Measurements from ENCODE around the gene NHLRC2. TPM values are rescaled to one million over a fixed set of nuclear protein-coding genes. Genes with fewer than 3 reads are reported as not detected.

The NHLRC2 gene
- total RNA-seq, 1 donor from 2014 or later = 23.5 TPM

DNA sequence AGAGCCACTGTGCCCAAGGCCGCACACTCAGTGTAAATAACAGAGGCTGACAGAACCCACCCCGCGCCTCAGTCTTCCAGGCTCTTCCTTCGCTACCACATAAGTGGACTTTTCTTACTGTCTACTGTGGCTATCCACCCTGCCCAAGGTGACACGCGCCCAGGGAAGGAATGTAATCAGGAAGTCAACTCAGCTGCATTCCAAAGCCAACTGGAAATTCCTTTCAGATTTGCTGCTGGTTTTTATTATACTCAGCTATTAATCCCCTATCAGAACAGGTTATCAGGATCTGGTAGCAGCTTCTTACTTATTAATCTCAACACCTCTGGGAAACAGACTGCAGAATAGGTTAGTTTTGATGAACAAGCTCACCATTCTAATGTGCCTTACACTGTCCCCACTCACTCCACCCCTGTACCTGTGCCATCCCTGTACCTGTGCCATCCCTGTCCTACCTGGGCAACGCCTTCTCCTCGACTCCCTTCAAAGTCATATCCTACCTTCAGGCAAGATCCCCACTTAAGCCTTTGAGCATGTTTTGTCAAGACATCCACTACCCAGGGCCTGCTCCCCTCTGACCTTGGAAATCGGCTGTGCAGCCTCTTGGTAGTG lies 90.7 kb downstream of the NHLRC2 start:
- no peak overlapping the region for H3K27ac Mint-ChIP-seq (ENCODE audit: unreplicated experiment)
- no peaks in the 10 kb centered on the region for H3K9me3 Mint-ChIP-seq (ENCODE audit: unreplicated experiment)
- TF ChIP-seq, protein P1, sequence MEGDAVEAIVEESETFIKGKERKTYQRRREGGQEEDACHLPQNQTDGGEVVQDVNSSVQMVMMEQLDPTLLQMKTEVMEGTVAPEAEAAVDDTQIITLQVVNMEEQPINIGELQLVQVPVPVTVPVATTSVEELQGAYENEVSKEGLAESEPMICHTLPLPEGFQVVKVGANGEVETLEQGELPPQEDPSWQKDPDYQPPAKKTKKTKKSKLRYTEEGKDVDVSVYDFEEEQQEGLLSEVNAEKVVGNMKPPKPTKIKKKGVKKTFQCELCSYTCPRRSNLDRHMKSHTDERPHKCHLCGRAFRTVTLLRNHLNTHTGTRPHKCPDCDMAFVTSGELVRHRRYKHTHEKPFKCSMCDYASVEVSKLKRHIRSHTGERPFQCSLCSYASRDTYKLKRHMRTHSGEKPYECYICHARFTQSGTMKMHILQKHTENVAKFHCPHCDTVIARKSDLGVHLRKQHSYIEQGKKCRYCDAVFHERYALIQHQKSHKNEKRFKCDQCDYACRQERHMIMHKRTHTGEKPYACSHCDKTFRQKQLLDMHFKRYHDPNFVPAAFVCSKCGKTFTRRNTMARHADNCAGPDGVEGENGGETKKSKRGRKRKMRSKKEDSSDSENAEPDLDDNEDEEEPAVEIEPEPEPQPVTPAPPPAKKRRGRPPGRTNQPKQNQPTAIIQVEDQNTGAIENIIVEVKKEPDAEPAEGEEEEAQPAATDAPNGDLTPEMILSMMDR (IDR thresholded peaks at IDR 0.05; ENCODE audit: partially characterized antibody, unreplicated experiment) = no peak
- H3K4me3 Mint-ChIP-seq (ENCODE audit: unreplicated experiment) = no peak overlapping the region
- DNase-seq = no peak
- H3K27me3 Mint-ChIP-seq (ENCODE audit: unreplicated experiment) = peaks cover 2% of the 10 kb centered on the region
- H3K4me1 Mint-ChIP-seq (ENCODE audit: low read depth, unreplicated experiment) = peaks cover 9% of the 10 kb centered on the region
- H3K36me3 Mint-ChIP-seq (ENCODE audit: unreplicated experiment) = no peaks in the 10 kb centered on the region

DNA sequence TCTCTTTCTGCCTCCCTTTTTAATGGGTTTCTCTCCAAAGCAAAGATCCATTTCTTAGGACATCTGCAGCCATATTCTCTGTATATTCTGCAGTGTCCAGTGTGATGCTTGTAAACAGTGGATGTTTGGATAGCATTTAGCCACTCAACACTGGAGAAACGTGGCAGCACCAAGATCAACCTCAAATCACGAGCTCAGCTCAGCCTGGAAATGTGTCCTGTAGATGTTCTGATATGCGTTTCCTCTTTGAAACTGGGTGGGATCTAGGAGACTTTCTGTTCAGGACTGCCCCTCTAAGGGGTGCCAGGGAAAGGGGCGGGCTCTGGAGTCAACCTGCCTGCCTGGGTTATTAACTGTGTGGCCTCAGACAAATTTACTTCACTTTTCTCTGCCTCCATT lies 91.2 kb downstream of the NHLRC2 start:
- no peak for DNase-seq
- Mint-ChIP-seq H3K4me1 (ENCODE audit: low read depth, unreplicated experiment) (peaks cover 9% of the 10 kb centered on the region), H3K4me3 (ENCODE audit: unreplicated experiment) (no peak overlapping the region), H3K27me3 (ENCODE audit: unreplicated experiment) (peaks cover 2% of the 10 kb centered on the region), H3K9me3 (ENCODE audit: unreplicated experiment) (no peaks in the 10 kb centered on the region), H3K27ac (ENCODE audit: unreplicated experiment) (no peak overlapping the region), H3K36me3 (ENCODE audit: unreplicated experiment) (no peaks in the 10 kb centered on the region)
- TF ChIP-seq, protein P1 (IDR thresholded peaks at IDR 0.05; ENCODE audit: partially characterized antibody, unreplicated experiment) = no peak

DNA sequence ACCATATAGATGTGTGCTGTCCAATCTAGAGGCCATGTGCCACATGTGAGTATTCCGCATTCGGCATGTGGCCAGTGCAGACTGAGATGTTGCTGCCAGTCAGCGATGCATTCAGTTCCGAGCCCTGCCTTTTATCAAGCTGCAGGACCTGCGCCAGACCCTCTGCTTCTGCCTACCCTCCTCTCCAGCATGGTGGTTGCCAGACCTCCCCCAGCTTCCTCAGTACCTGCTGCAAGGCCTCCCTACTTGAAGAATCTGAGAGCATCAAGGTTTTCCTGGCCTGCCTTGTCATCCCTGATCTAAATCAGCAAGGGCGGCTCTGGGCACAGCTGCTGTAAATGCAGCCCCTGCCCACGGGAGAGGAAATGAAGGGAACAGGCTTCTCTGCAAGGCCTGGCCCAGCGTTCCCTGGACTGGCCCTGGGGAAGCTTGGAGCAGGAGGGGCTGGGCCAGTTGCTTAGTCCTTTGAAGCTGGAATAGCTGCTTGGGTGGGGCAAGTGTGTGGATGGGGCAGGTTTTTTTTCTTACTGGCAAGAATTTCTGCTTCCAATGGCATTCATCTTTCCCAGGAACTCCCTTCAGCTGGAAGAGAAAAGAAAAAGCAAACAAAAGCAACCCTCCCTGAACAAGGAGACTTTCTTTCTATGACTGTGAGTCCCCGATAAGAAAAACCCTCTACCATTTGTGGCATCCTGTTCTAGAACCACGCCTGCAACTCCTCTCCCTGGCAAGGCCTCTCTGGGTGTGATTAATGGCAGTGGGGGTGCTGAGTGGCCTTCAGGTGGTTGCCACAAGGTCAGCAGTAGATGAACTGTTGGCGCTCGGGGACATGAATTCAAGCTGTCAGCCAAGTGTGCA lies 93.0 kb downstream of the NHLRC2 start:
- peaks cover 2% of the 10 kb centered on the region for H3K27me3 Mint-ChIP-seq (ENCODE audit: unreplicated experiment)

DNA sequence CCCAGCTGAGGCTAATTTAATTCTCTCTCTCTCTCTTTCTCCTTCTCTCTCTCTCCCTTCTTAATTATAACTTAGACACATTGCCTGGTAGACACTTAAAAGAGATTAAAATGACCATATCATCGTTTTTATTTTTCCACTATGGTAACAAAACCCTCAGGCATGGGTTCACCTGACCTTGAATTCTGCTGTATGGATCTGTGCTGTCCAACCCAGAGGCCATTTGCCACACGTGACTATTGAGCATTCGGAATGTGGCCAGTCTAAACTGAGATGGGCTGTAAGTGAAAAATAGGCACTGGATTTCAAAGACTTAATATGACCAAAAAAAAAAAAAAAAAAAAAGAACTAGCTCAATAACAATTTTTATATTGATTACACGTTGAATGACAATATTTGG lies 93.6 kb downstream of the NHLRC2 start:
- Mint-ChIP-seq H3K4me1 (ENCODE audit: low read depth, unreplicated experiment) (peaks cover 9% of the 10 kb centered on the region), H3K27me3 (ENCODE audit: unreplicated experiment) (peaks cover 2% of the 10 kb centered on the region), H3K27ac (ENCODE audit: unreplicated experiment) (no peak overlapping the region), H3K36me3 (ENCODE audit: unreplicated experiment) (no peaks in the 10 kb centered on the region), H3K4me3 (ENCODE audit: unreplicated experiment) (no peak overlapping the region), H3K9me3 (ENCODE audit: unreplicated experiment) (no peaks in the 10 kb centered on the region)
- TF ChIP-seq, protein P1 (IDR thresholded peaks at IDR 0.05; ENCODE audit: partially characterized antibody, unreplicated experiment) = no peak
- no peak for DNase-seq

More for the DNA sequence above, 93.0 kb downstream of the NHLRC2 start:
- no peaks in the 10 kb centered on the region for H3K36me3 Mint-ChIP-seq (ENCODE audit: unreplicated experiment)
- peaks cover 9% of the 10 kb centered on the region for H3K4me1 Mint-ChIP-seq (ENCODE audit: low read depth, unreplicated experiment)
- H3K9me3 Mint-ChIP-seq (ENCODE audit: unreplicated experiment) = no peaks in the 10 kb centered on the region
- H3K4me3 Mint-ChIP-seq (ENCODE audit: unreplicated experiment) = no peak overlapping the region
- DNase-seq = peak; percentile 22
- TF ChIP-seq, protein P1 (IDR thresholded peaks at IDR 0.05; ENCODE audit: partially characterized antibody, unreplicated experiment) = no peak
- H3K27ac Mint-ChIP-seq (ENCODE audit: unreplicated experiment) = no peak overlapping the region

DNA sequence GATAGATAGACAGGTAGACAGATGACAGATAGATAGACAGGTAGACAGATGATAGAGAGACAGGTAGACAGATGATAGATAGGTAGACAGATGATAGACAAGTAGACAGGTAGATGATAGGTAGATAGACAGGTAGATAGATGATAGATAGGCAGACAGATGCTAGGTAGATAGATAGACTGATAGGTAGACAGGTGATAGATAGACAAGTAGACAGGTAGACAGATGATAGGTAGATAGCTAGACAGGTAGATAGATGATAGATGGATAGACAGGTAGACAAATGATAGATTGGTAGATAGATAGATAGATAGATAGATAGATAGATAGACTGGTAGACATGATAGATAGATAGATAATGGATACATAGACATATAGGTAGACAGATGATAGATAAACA lies 95.8 kb downstream of the NHLRC2 start:
- Mint-ChIP-seq H3K27ac (ENCODE audit: unreplicated experiment) (no peak overlapping the region), H3K36me3 (ENCODE audit: unreplicated experiment) (no peaks in the 10 kb centered on the region), H3K4me1 (ENCODE audit: low read depth, unreplicated experiment) (peaks cover 9% of the 10 kb centered on the region), H3K27me3 (ENCODE audit: unreplicated experiment) (peaks cover 2% of the 10 kb centered on the region), H3K4me3 (ENCODE audit: unreplicated experiment) (no peak overlapping the region), H3K9me3 (ENCODE audit: unreplicated experiment) (no peaks in the 10 kb centered on the region)
- DNase-seq = no peak
- TF ChIP-seq, protein P1 (IDR thresholded peaks at IDR 0.05; ENCODE audit: partially characterized antibody, unreplicated experiment) = no peak
